ENCODE data around the gene FBLN7.

The FBLN7 gene

GRCh38 chr2:112149194-112149593 is 11.0 kb downstream of the FBLN7 start:
- no peaks in the 10 kb centered on the region for H4K20me1 ChIP-seq
- H3K27me3 ChIP-seq: no peaks in the 10 kb centered on the region
- no peak for TF ChIP-seq Cebpa-rat (IDR thresholded peaks at IDR 0.05)
- peaks cover 10 to 52% (median 37%) of the 10 kb centered on the region in 10 experiments; a peak in 19 of 20 replicates for H3K4me1 ChIP-seq
- H3K36me3 ChIP-seq: no peaks in the 10 kb centered on the region
- H3K4me2 ChIP-seq: peak overlapping the region in 9 of 11 experiments; percentile 9 to 80 (median 56); a peak in 17 of 22 replicates
- no peak overlapping the region for H3K9ac ChIP-seq
- H3K27ac ChIP-seq: peak overlapping the region in 1 of 11 experiments; percentile 22; a peak in 1 of 22 replicates
- no peak overlapping the region for H3K4me3 ChIP-seq
- peaks cover 0 to 8% (median 0%) of the 10 kb centered on the region in 11 experiments; a peak in 4 of 22 replicates for H3K9me3 ChIP-seq (replicated peaks in 1 of 11)

DNA sequence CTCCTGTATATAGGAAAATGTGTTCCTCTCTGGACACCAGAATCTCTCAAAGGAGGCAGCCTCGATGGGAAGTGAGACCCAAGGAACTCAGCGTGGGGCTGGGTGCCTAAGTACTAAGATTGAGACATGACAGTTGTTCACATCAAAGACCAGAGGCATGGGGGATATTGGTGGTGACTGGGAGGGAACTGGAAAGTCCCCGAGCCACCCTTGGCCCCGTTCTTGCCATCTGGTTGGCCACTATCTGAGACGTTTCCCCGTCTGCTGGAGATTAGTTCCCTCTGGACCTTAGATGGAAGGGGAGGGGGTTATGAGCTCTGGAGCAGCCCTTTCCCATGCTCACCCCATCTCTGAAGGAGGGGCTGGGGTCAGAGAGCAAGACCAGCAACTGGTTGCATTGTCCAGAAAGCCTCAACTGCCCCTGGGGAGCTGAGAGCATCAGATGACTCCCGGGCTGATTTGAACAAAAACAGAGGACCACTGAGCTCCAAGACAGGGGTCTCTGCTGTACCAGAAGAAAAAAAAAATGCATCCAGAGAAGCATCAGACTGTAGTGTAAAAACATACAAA is 11.8 kb downstream of the FBLN7 start:
- Histone ChIP-seq H3K4me2 (peak overlapping the region; percentile 11 to 80 (median 56); a peak in 20 of 22 replicates), H3K36me3 (no peaks in the 10 kb centered on the region), H4K20me1 (no peaks in the 10 kb centered on the region), H3K9me3 (replicated peaks in 1 of 11) (peaks cover 0 to 8% (median 0%) of the 10 kb centered on the region in 11 experiments; a peak in 4 of 22 replicates), H3K27me3 (no peaks in the 10 kb centered on the region), H3K4me1 (peaks cover 10 to 60% (median 44%) of the 10 kb centered on the region in 10 experiments), H3K9ac (peak overlapping the region in 1 of 11 experiments; percentile 5; a peak in 1 of 22 replicates), H3K4me3 (no peak overlapping the region), H3K27ac (peak overlapping the region in 2 of 11 experiments; percentile 0 to 10; a peak in 1 of 22 replicates)
- TF ChIP-seq Cebpa-rat (IDR thresholded peaks at IDR 0.05): no peak

DNA sequence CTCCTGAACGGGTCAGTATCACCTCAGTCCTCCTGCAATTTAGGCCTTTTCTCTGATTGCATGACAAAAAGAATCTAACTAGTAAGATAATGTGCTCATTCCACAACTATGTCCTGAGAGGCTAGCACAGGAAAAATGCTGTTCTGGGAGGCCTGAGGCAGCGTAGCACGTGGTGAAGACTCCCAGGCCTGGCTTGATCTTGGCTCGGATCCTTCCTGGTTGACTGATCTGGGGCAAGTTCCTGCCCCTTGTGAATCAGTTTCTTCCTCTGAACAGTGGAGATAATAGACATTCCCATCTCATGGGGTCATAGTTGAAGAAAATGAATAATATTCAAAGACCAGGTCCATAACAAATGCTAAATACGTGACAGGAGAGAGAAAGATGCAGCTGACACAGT is 12.3 kb downstream of the FBLN7 start:
- Histone ChIP-seq H3K4me1 (peaks cover 13 to 65% (median 49%) of the 10 kb centered on the region in 10 experiments), H3K9me3 (replicated peaks in 1 of 11) (peaks cover 0 to 8% (median 0%) of the 10 kb centered on the region in 11 experiments; a peak in 4 of 22 replicates), H3K36me3 (no peaks in the 10 kb centered on the region), H3K27ac (peak overlapping the region in 2 of 11 experiments; percentile 0 to 10; a peak in 1 of 22 replicates), H3K4me3 (no peak overlapping the region), H4K20me1 (no peaks in the 10 kb centered on the region), H3K4me2 (peak overlapping the region; percentile 11 to 80 (median 56); a peak in 21 of 22 replicates), H3K27me3 (no peaks in the 10 kb centered on the region), H3K9ac (no peak overlapping the region)
- TF ChIP-seq Cebpa-rat (IDR thresholded peaks at IDR 0.05): no peak

DNA sequence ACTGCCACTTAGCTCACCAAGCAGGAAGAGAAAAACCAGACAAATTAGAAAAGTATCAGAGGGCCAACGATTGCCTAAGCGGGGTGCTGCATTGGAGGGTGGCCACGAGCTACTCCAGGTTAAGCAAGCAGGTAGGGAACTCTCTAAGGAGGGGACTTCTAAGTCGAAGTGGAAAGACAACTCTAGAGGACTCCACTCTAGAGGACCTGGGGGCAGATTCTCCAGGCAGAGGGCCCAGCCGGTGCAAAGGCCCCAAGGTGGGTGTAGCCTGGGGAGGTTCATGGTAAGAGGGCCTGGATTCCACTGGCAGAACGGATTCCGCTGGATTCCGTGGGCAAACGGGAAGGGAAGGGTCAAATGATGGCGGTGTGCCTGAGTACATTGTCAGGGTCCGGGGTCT is 12.7 kb downstream of the FBLN7 start:
- H3K27me3 ChIP-seq: no peaks in the 10 kb centered on the region
- H3K4me2 ChIP-seq: peak overlapping the region in 10 of 11 experiments; percentile 11 to 80 (median 56); a peak in 15 of 22 replicates
- H3K36me3 ChIP-seq: no peaks in the 10 kb centered on the region
- TF ChIP-seq Cebpa-rat (IDR thresholded peaks at IDR 0.05): no peak
- H4K20me1 ChIP-seq: no peaks in the 10 kb centered on the region
- H3K9ac ChIP-seq: no peak overlapping the region
- peaks cover 17 to 69% (median 53%) of the 10 kb centered on the region in 10 experiments for H3K4me1 ChIP-seq
- H3K27ac ChIP-seq: peak overlapping the region in 2 of 11 experiments; percentile 0 to 10; a peak in 1 of 22 replicates
- no peak overlapping the region for H3K4me3 ChIP-seq
- H3K9me3 ChIP-seq (replicated peaks in 1 of 11): peaks cover 0 to 8% (median 0%) of the 10 kb centered on the region in 11 experiments; a peak in 4 of 22 replicates

DNA sequence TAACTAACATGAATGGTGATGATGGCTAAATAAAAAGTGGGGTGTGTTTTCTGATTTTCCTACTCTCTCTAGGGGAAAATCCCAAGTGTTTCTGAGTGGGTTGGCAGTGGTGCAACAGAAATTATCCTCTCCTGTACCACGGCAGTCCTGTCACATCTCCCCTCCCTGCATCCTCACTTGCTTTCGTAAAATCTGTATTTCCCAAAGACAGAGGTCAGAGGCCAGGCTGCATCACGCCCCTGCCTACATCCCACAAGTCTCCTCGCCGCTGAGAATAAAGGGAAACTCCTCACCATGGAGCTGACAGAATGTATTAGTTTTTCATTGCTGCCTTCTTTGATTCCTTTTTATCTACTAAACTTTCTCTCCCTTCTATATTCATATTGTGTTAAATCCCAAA is 13.1 kb downstream of the FBLN7 start:
- Histone ChIP-seq H3K9me3 (replicated peaks in 1 of 11) (peaks cover 0 to 8% (median 0%) of the 10 kb centered on the region in 11 experiments; a peak in 4 of 22 replicates), H3K27ac (no peak overlapping the region), H3K4me3 (no peak overlapping the region), H3K4me2 (peak overlapping the region in 5 of 11 experiments; percentile 56 to 80 (median 69); a peak in 6 of 22 replicates), H3K27me3 (no peaks in the 10 kb centered on the region), H3K9ac (no peak overlapping the region), H3K36me3 (no peaks in the 10 kb centered on the region), H4K20me1 (no peaks in the 10 kb centered on the region), H3K4me1 (peaks cover 22 to 73% (median 58%) of the 10 kb centered on the region in 10 experiments)
- TF ChIP-seq Cebpa-rat (IDR thresholded peaks at IDR 0.05): no peak

DNA sequence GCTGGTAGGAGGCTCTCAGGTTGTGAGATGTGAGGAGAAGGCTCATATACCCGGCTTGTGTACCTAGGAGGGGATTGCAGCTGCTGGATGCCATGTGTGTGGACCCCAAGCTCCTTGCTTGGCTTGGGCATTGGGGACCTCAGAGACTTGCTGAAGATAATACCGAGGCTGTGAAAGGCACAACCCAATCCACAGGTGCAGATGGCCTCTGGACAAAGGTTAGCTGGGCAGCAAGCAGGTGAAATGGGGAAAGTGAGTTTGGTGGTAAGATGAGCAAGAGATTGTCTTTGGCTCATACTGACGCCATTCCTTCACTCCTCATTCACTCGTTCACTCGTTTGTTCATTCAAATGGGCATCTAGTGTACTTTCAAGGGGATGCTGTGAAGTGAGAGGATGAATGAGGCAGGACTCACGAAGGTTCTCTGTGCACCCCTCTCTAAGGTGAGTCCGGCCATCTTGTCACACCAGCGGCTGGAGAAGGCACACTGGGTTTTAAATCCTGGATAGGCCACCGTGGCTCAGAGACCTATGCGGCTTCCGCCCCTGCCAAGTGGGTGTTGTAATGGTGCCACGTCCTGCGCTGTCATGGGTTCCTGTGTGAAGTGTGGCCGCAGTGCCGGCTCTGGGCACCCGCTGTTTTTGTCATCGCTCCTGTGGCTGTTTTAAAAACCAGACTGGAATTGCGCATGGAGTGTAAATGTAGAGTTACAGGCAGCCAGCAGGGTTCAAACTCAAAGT is 13.7 kb downstream of the FBLN7 start:
- Histone ChIP-seq H3K4me1 (peaks cover 28 to 79% (median 64%) of the 10 kb centered on the region in 10 experiments), H3K27ac (no peak overlapping the region)

DNA sequence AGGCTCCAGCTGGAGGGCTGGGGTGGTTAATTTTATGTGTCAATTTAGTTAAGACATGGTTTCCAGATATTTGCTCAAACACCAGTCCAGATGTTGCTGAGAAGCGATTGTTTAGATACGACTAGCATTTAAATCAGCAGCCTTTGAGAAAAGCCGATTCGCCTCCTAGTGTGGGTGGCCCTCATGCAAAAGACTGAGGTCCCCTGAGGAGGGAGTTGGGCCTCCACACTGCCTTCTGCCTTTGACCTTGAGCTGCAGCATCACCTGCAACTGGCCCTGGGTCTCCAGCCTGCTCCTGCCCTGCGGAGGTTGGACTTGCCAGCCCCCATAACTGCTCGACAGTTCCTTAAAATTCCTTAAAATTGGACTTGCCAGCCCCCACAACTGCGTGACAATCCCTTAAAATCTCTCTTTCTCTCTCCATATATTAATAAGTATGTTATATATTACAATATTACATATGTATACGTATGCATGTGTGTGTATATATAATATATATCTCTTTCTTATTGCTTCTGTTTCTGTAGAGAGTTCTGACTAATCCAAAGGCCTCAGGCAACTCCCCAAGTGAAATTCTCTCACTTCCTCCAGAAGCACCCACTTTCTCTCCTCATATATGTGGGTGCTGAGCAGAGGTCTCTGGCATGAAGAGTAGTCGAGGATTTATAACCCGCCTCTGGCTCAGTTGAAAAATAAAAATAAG is 14.4 kb downstream of the FBLN7 start:
- peaks cover 35 to 86% (median 71%) of the 10 kb centered on the region in 10 experiments for H3K4me1 ChIP-seq
- H3K4me2 ChIP-seq: peak overlapping the region in 3 of 11 experiments; percentile 86 to 94 (median 88); a peak in 4 of 22 replicates
- no peak overlapping the region for H3K9ac ChIP-seq
- peaks cover 0 to 8% (median 0%) of the 10 kb centered on the region in 11 experiments; a peak in 4 of 22 replicates for H3K9me3 ChIP-seq (replicated peaks in 1 of 11)
- no peak for TF ChIP-seq Cebpa-rat (IDR thresholded peaks at IDR 0.05)
- no peaks in the 10 kb centered on the region for H4K20me1 ChIP-seq
- no peaks in the 10 kb centered on the region for H3K27me3 ChIP-seq
- H3K27ac ChIP-seq: no peak overlapping the region
- no peak overlapping the region for H3K4me3 ChIP-seq
- H3K36me3 ChIP-seq: no peaks in the 10 kb centered on the region

More for the DNA sequence above, 13.7 kb downstream of the FBLN7 start:
- H3K27me3 ChIP-seq: no peaks in the 10 kb centered on the region
- peak overlapping the region in 2 of 11 experiments; percentile 1 to 66; a peak in 1 of 22 replicates for H3K4me2 ChIP-seq
- no peaks in the 10 kb centered on the region for H4K20me1 ChIP-seq
- H3K9ac ChIP-seq: no peak overlapping the region
- H3K4me3 ChIP-seq: no peak overlapping the region
- H3K36me3 ChIP-seq: no peaks in the 10 kb centered on the region
- no peak for TF ChIP-seq Cebpa-rat (IDR thresholded peaks at IDR 0.05)
- peaks cover 0 to 8% (median 0%) of the 10 kb centered on the region in 11 experiments; a peak in 4 of 22 replicates for H3K9me3 ChIP-seq (replicated peaks in 1 of 11)

- Histone ChIP-seq H3K4me2 (peak overlapping the region in 5 of 11 experiments; percentile 86 to 94 (median 88); a peak in 7 of 22 replicates), H3K9me3 (replicated peaks in 1 of 11) (peaks cover 0 to 7% (median 0%) of the 10 kb centered on the region in 11 experiments; a peak in 3 of 22 replicates), H3K27ac (peak overlapping the region in 3 of 11 experiments; percentile 19 to 89 (median 85); a peak in 2 of 22 replicates), H3K36me3 (no peaks in the 10 kb centered on the region), H3K4me3 (no peak overlapping the region), H3K9ac (no peak overlapping the region), H4K20me1 (no peaks in the 10 kb centered on the region), H3K4me1 (peaks cover 40 to 91% (median 76%) of the 10 kb centered on the region in 10 experiments), H3K27me3 (no peaks in the 10 kb centered on the region)
- TF ChIP-seq Cebpa-rat (IDR thresholded peaks at IDR 0.05): no peak
Measured at GRCh38 chr2:112153179-112153490, 14.9 kb downstream of the FBLN7 start.
